GM12878 (cell line): ENCODE measurements around the gene HOXD1. TPM values are rescaled to one million over a fixed set of nuclear protein-coding genes. Genes with fewer than 3 reads are reported as not detected.

Experiments used
- ATAC-seq: fragments of 200-7000 bp; cut with Tn5 transposase; 3 replicates; pipeline ENCODE4 v1.9.1; 2020; ENCODE audit warnings: mild to moderate bottlenecking, moderate library complexity
- BruUV-seq: library from RNA; stranded (reverse); fragments of 400-500 nt; replicated peaks from 2 replicates; lab custom pipeline; 2021; lab: Mats Ljungman, UMichigan
- CTCF ChIA-PET: fragments of 300-600 bp; sonication (Branson Sonifier 250); formaldehyde crosslinking; extraction: SDS; loops from one replicate; lab custom pipeline; 2021; ENCODE audit warnings: inconsistent platforms; lab: Yijun Ruan, JAX
- POLR2A ChIA-PET: fragments of 350-600 bp; formaldehyde crosslinking; extraction: SDS; loops from one replicate; lab custom pipeline; 2021; ENCODE audit warnings: inconsistent platforms; lab: Charles Lee
- RAD21 ChIA-PET: fragments of 300-600 bp; sonication (Branson Sonifier 250); formaldehyde crosslinking; loops from one replicate; lab custom pipeline; 2023; ENCODE audit warnings: antibody characterized with exemption; ENCODE audit not compliant: unreplicated experiment; lab: Charles Lee
- SMC1A ChIA-PET: fragments of 300-600 bp; sonication (Branson Sonifier 250); formaldehyde crosslinking; loops from one replicate; lab custom pipeline; 2023; ENCODE audit not compliant: unreplicated experiment, uncharacterized antibody; lab: Charles Lee
- DNase-seq: peaks from one replicate; pipeline ENCODE4 v3.0.0-alpha.2; 2011; ENCODE audit warnings: low read depth, low spot score
- FAIRE-seq: peaks from 3 replicates; lab custom pipeline; 2011; peaks lifted over from hg19 to GRCh38; lab: Jason Lieb, UNC
- H2AFZ ChIP-seq: 2 replicates; pipeline ENCODE4 v1.6.0; 2011; ENCODE audit warnings: low read depth, low read length, control low read depth; ENCODE audit not compliant: control insufficient read depth
- H3K27ac ChIP-seq: 2 replicates; pipeline ENCODE4 v1.5.1; 2011; ENCODE audit warnings: control low read depth; ENCODE audit not compliant: control insufficient read depth, insufficient read depth
- H3K27me3 ChIP-seq, 2 experiments: replicated peaks in 1 of 2; 2 replicates each; pipeline versions ENCODE4 v1.6.0 to v1.6.1; 2011; ENCODE audit warnings: low read length in 1 of 2; ENCODE audit not compliant: control insufficient read depth in 2 of 2, insufficient read depth in 2 of 2
- H3K36me3 ChIP-seq, 2 experiments: 2 replicates each; pipeline ENCODE4 v1.5.1; 2011; ENCODE audit warnings: low read length in 1 of 2; ENCODE audit not compliant: control insufficient read depth in 2 of 2, insufficient read depth in 2 of 2
- H3K4me1 ChIP-seq: 2 replicates; pipeline ENCODE4 v1.6.1; 2011; ENCODE audit warnings: mild to moderate bottlenecking, low read length, moderate library complexity, mixed read lengths; ENCODE audit not compliant: control insufficient read depth, insufficient read depth
- H3K4me2 ChIP-seq: 2 replicates; pipeline ENCODE4 v1.6.0; 2011; ENCODE audit warnings: control low read depth; ENCODE audit not compliant: control insufficient read depth, insufficient read depth
- H3K4me3 ChIP-seq: fragments of 200-600 bp; sonication (generic); 2 replicates; pipeline ENCODE4 v1.5.1; 2016
- H3K79me2 ChIP-seq: 2 replicates; pipeline ENCODE4 v1.6.0; 2011; ENCODE audit warnings: low read length; ENCODE audit not compliant: control insufficient read depth, insufficient read depth
- H3K9ac ChIP-seq: 2 replicates; pipeline ENCODE4 v1.8.0; 2011; ENCODE audit warnings: low read length, control low read depth, mixed read lengths; ENCODE audit not compliant: control insufficient read depth, insufficient read depth
- H3K9me3 ChIP-seq: replicated peaks from 3 replicates; pipeline ENCODE4 v1.5.1; 2011; ENCODE audit warnings: mild to moderate bottlenecking, low read length; ENCODE audit not compliant: control insufficient read depth, insufficient read depth
- H4K20me1 ChIP-seq: 2 replicates; pipeline ENCODE4 v1.6.0; 2011; ENCODE audit not compliant: control insufficient read depth, insufficient read depth
- CBX5 ChIP-seq: sonication (generic); IDR thresholded peaks from 2 replicates; pipeline ENCODE4 v1.6.1; 2016; ENCODE audit warnings: low read depth, moderate library complexity, mild to moderate bottlenecking, inconsistent platforms
- CREB1 ChIP-seq: IDR thresholded peaks from 2 replicates; pipeline ENCODE4 v1.6.1; 2012; ENCODE audit warnings: low read depth, mild to moderate bottlenecking, inconsistent platforms
- FOXM1 ChIP-seq: IDR thresholded peaks from 2 replicates; pipeline ENCODE4 v1.6.1; 2012; ENCODE audit warnings: low read depth, mild to moderate bottlenecking, inconsistent platforms, low read length, moderate library complexity
- HDGF ChIP-seq: fragments of 450-650 bp; IDR thresholded peaks from 2 replicates; pipeline ENCODE4 v1.6.1; 2016; ENCODE audit warnings: antibody characterized with exemption
- NFYB ChIP-seq: IDR thresholded peaks from 2 replicates; pipeline ENCODE4 v1.6.1; 2011; ENCODE audit warnings: low read depth, mild to moderate bottlenecking, low read length, improper control_type of control experiment, moderate library complexity; ENCODE audit not compliant: insufficient read depth
- PML ChIP-seq: IDR thresholded peaks from 2 replicates; pipeline ENCODE4 v1.6.1; 2012; ENCODE audit warnings: low read length, inconsistent platforms
- ZNF274 ChIP-seq: IDR thresholded peaks from one replicate; pipeline ENCODE4 v1.8.0; 2011; ENCODE audit not compliant: insufficient read length, insufficient read depth
- WGBS: methylation state at CpG from one replicate; pipeline ENCODE4 v1.1.6; 2016; ENCODE audit warnings: low lambda C conversion rate; ENCODE audit not compliant: insufficient replicate concordance, insufficient coverage; ENCODE audit errors: missing lambda C conversion rate; 5-methylcytosine and 5-hydroxymethylcytosine counted together
- in situ Hi-C: fragments of 300-500 bp; cut with MboI; formaldehyde crosslinking; loops from 9 replicates; pipeline ENCODE4 v1.14.3; 2018; ENCODE audit warnings: mixed read lengths
- intact Hi-C: fragments of 100-400 bp; cut with micrococcal nuclease; formaldehyde crosslinking; loops from one replicate; pipeline ENCODE4 v1.14.2; 2022; ENCODE audit not compliant: unreplicated experiment
- polyA plus RNA-seq, 11 experiments: library from polyadenylated mRNA; depleted of rRNA in 4 of 11; unstranded in 6 of 11; stranded (reverse) in 5 of 11; fragments of >200 nt; fragmentation: Nextera tagmentation in 4 of 11; fragmentation: Illumina TruSeq in 1 of 11; extraction: Ambion mirVana in 4 of 11; extraction: Trizol in 1 of 11; gene quantifications; 1 replicate in 1 of 11; 2 replicates in 10 of 11; pipeline versions ENCODE4 v1.2.1 to v1.2.3, GENCODE V29; 2011 to 2016; ENCODE audit warnings: inconsistent platforms in 2 of 11, missing spikeins in 2 of 11, low read depth in 1 of 11
- total RNA-seq, 4 experiments: library from RNA; depleted of rRNA in 3 of 4; stranded (reverse); fragments of >200 nt in 3 of 4; fragmentation: Illumina TruSeq in 1 of 4; extraction: Trizol in 1 of 4; gene quantifications; 2 replicates each; pipeline versions ENCODE4 v1.2.1 to v1.2.3, GENCODE V29; 2013 to 2021
- TF ChIP-seq, protein P1 (sequence below): fragments of 450-650 bp; IDR thresholded peaks from 2 replicates; pipeline ENCODE4 v1.6.1; 2016; ENCODE audit warnings: mild to moderate bottlenecking
- TF ChIP-seq, protein P2 (sequence below): IDR thresholded peaks from 2 replicates; pipeline ENCODE4 v1.6.1; 2012; ENCODE audit warnings: low read depth, low read length, improper control_type of control experiment
- TF ChIP-seq, protein P3 (sequence below): IDR thresholded peaks from 2 replicates; pipeline ENCODE4 v1.6.1; 2012; ENCODE audit warnings: low read depth, low read length, improper control_type of control experiment

Gene HOXD1
- total and polyA plus RNA-seq, 10 of the 15 experiments (the other 5 are each of a cell fraction or from before 2014, with no cell fraction given) = not detected

DNA sequence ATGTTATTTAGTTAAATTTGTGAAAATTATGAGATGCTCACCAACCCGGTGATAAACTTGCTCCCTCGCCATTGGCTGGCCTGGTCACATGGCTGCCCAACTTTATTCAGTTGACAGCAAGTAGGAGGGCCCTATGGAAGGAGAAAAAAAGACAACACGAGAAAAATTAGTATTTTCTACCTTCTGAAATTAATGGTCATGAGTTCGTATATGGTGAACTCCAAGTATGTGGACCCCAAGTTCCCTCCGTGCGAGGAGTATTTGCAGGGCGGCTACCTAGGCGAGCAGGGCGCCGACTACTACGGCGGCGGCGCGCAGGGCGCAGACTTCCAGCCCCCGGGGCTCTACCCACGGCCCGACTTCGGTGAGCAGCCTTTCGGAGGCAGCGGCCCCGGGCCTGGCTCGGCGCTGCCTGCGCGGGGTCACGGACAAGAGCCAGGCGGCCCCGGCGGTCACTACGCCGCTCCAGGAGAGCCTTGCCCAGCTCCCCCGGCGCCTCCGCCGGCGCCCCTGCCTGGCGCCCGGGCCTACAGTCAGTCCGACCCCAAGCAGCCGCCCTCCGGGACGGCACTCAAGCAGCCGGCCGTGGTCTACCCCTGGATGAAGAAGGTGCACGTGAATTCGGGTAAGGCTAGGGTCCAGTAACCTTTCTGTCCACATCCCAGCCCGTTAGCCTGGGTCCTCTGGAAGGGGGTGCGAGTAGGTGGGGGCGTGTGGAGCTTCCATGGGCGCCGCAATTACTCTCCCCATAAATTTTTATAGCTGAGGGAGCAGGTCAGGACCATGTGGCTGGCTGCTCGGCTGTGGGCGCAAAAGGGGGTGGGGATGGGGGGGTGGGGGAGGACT lies 36.8 kb upstream of the HOXD1 start, which contains the start of gene HOXD4:
Gene HOXD4, plus strand, starts transcription at position 109 of the 846 bp plus-strand sequence. Its CDS starts 84 bp downstream, at position 193.
- 28% methylated on average over 53 of the region's 55 CpGs for WGBS
- H3K27ac ChIP-seq = no peak within 1 kb of the TSS
- FAIRE-seq = no peak
- H3K4me3 ChIP-seq = no peak within 1 kb of the TSS
- RAD21 ChIA-PET = interaction anchor here (0.9 to 1.1 kb wide), 2 partner anchors 11 to 12 kb away, joined by 3 to 4 read pairs; no protein-coding TSS in a partner anchor
- DNase-seq = no peak
- TF ChIP-seq CREB1 (no peak), HDGF (no peak), NFYB (no peak), CBX5 (no peak), FOXM1 (no peak), PML (no peak), ZNF274 (no peak)
- TF ChIP-seq, protein P1, sequence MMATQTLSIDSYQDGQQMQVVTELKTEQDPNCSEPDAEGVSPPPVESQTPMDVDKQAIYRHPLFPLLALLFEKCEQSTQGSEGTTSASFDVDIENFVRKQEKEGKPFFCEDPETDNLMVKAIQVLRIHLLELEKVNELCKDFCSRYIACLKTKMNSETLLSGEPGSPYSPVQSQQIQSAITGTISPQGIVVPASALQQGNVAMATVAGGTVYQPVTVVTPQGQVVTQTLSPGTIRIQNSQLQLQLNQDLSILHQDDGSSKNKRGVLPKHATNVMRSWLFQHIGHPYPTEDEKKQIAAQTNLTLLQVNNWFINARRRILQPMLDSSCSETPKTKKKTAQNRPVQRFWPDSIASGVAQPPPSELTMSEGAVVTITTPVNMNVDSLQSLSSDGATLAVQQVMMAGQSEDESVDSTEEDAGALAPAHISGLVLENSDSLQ = no peak
- TF ChIP-seq, protein P2, sequence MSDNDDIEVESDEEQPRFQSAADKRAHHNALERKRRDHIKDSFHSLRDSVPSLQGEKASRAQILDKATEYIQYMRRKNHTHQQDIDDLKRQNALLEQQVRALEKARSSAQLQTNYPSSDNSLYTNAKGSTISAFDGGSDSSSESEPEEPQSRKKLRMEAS = no peak
- TF ChIP-seq, protein P3, sequence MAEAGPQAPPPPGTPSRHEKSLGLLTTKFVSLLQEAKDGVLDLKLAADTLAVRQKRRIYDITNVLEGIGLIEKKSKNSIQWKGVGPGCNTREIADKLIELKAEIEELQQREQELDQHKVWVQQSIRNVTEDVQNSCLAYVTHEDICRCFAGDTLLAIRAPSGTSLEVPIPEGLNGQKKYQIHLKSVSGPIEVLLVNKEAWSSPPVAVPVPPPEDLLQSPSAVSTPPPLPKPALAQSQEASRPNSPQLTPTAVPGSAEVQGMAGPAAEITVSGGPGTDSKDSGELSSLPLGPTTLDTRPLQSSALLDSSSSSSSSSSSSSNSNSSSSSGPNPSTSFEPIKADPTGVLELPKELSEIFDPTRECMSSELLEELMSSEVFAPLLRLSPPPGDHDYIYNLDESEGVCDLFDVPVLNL = no peak
- no peaks in the 10 kb centered on the region for H4K20me1 ChIP-seq
- no peak within 1 kb of the TSS for H3K9ac ChIP-seq
- CTCF ChIA-PET = interaction anchor here (1.5 kb wide), 1 partner anchor 500 kb away, joined by 3 read pairs; no protein-coding TSS in a partner anchor
- no peak for ATAC-seq
- in situ Hi-C loops (no loop called here), intact Hi-C loops (no loop called here)
- SMC1A ChIA-PET = no interaction called here
- no peaks in the 10 kb centered on the region for H3K36me3 ChIP-seq
- H3K27me3 ChIP-seq = peaks cover 11 to 40% of the 10 kb centered on the region in 2 experiments
- no peak within 1 kb of the TSS for H3K4me2 ChIP-seq
- no peak within 1 kb of the TSS for H2AFZ ChIP-seq
- no TSS peak for BruUV-seq
- no peaks in the 10 kb centered on the region for H3K4me1 ChIP-seq
- no peaks in the 10 kb centered on the region for H3K79me2 ChIP-seq
- no peaks in the 10 kb centered on the region for H3K9me3 ChIP-seq
- POLR2A ChIA-PET = no interaction called here
